Neural progenitor cell (in vitro differentiated cells): Measurements from ENCODE around the gene TMEM178B. TPM values are rescaled to one million over a fixed set of nuclear protein-coding genes. Genes with fewer than 3 reads are reported as not detected.

Experiments
- DNase-seq: peaks from one replicate; pipeline ENCODE4 v3.0.0-alpha.2; 2016; ENCODE audit warnings: low spot score
- H2AFZ ChIP-seq: fragments of 200-600 bp; sonication (generic); replicated peaks from 2 replicates; pipeline ENCODE4 v1.6.1; 2016; ENCODE audit warnings: antibody characterized with exemption
- H3F3A ChIP-seq: fragments of 200-600 bp; sonication (generic); 2 replicates; pipeline ENCODE4 v1.6.1; 2016; ENCODE audit warnings: antibody characterized with exemption, low read depth
- H3K27ac ChIP-seq: fragments of 200-600 bp; sonication (generic); 2 replicates; pipeline ENCODE4 v1.5.1; 2016; ENCODE audit warnings: mild to moderate bottlenecking
- H3K27me3 ChIP-seq: fragments of 200-600 bp; sonication (generic); 2 replicates; pipeline ENCODE4 v1.6.1; 2016; ENCODE audit warnings: mild to moderate bottlenecking, moderate library complexity
- H3K36me3 ChIP-seq: fragments of 200-600 bp; sonication (generic); 2 replicates; pipeline ENCODE4 v1.5.1; 2016
- H3K4me1 ChIP-seq: fragments of 200-600 bp; sonication (generic); 2 replicates; pipeline ENCODE4 v1.6.1; 2016; ENCODE audit warnings: mixed run types
- H3K4me2 ChIP-seq: fragments of 200-600 bp; sonication (generic); 2 replicates; pipeline ENCODE4 v1.6.1; 2016
- H3K4me3 ChIP-seq: fragments of 200-600 bp; sonication (generic); 2 replicates; pipeline ENCODE4 v1.5.1; 2016
- H3K79me2 ChIP-seq: fragments of 200-600 bp; sonication (generic); 2 replicates; pipeline ENCODE4 v1.6.1; 2016; ENCODE audit warnings: low read depth
- H3K9ac ChIP-seq: fragments of 200-600 bp; sonication (generic); 2 replicates; pipeline ENCODE4 v1.6.1; 2016
- H3K9me3 ChIP-seq: fragments of 200-600 bp; sonication (generic); 2 replicates; pipeline ENCODE4 v1.5.1; 2016; ENCODE audit warnings: low read depth
- H4K20me1 ChIP-seq: fragments of 200-600 bp; sonication (generic); 2 replicates; pipeline ENCODE4 v1.6.1; 2016; ENCODE audit warnings: low read depth
- H3K27ac Mint-ChIP-seq: 3 replicates; pipeline ENCODE4 v1.8.0; 2021; ENCODE audit warnings: mixed read lengths
- H3K27me3 Mint-ChIP-seq: 2 replicates; pipeline ENCODE4 v1.8.0; 2022; ENCODE audit warnings: low read depth, mild to moderate bottlenecking, inconsistent platforms, moderate library complexity, mixed read lengths; ENCODE audit not compliant: insufficient read depth
- H3K36me3 Mint-ChIP-seq: 3 replicates; pipeline ENCODE4 v1.8.0; 2021; ENCODE audit warnings: mixed read lengths
- H3K4me1 Mint-ChIP-seq: 3 replicates; pipeline ENCODE4 v1.8.0; 2021; ENCODE audit warnings: mixed read lengths
- H3K4me3 Mint-ChIP-seq: 3 replicates; pipeline ENCODE4 v1.8.0; 2021; ENCODE audit warnings: mild to moderate bottlenecking, moderate library complexity, mixed read lengths
- H3K9me3 Mint-ChIP-seq: 3 replicates; pipeline ENCODE4 v1.8.0; 2020; ENCODE audit warnings: mixed read lengths
- CTCF ChIP-seq: fragments of 200-600 bp; sonication (generic); IDR thresholded peaks from 2 replicates; pipeline ENCODE4 v1.5.1; 2017; ENCODE audit warnings: antibody characterized with exemption, mild to moderate bottlenecking
- EZH2 ChIP-seq: fragments of 200-600 bp; sonication (generic); IDR thresholded peaks from 2 replicates; pipeline ENCODE4 v1.6.1; 2017; ENCODE audit warnings: antibody characterized with exemption, mild to moderate bottlenecking, moderate library complexity
- EZH2phosphoT487 ChIP-seq: fragments of 200-600 bp; sonication (generic); IDR thresholded peaks from 2 replicates; pipeline ENCODE4 v1.6.1; 2017; ENCODE audit warnings: antibody characterized with exemption
- total RNA-seq: library from RNA; depleted of rRNA; stranded (reverse); fragments of >200 nt; gene quantifications from 2 replicates; pipeline ENCODE4 v1.2.3, GENCODE V29; 2015; ENCODE audit warnings: low replicate concordance

Gene TMEM178B
- total RNA-seq, 1 donor from 2014 or later, result 2.9 TPM

- Histone ChIP-seq H3K36me3 (no peaks in the 10 kb centered on the region), H3F3A (no peaks in the 10 kb centered on the region), H3K9ac (no peak overlapping the region), H3K4me2 (peak overlapping the region; percentile 15), H3K27ac (no peak overlapping the region), H3K4me3 (no peak overlapping the region), H3K4me1 (peaks cover 30% of the 10 kb centered on the region), H4K20me1 (no peaks in the 10 kb centered on the region), H3K27me3 (no peaks in the 10 kb centered on the region), H3K79me2 (no peaks in the 10 kb centered on the region), H3K9me3 (no peaks in the 10 kb centered on the region), H2AFZ (no peak overlapping the region)
- Mint-ChIP-seq H3K9me3 (no peaks in the 10 kb centered on the region), H3K4me3 (no peak overlapping the region), H3K4me1 (peaks cover 42% of the 10 kb centered on the region), H3K27ac (no peak overlapping the region), H3K36me3 (no peaks in the 10 kb centered on the region), H3K27me3 (peaks cover 4% of the 10 kb centered on the region)
- TF ChIP-seq EZH2phosphoT487 (no peak), CTCF (no peak)
- no peak for DNase-seq
Observed at GRCh38 chr7:141203177-141203576, 129.3 kb downstream of the TMEM178B start.

- H3K27me3 ChIP-seq, result no peaks in the 10 kb centered on the region
- Mint-ChIP-seq H3K36me3 (no peaks in the 10 kb centered on the region), H3K27ac (no peak overlapping the region), H3K27me3 (peaks cover 4% of the 10 kb centered on the region), H3K4me1 (peaks cover 42% of the 10 kb centered on the region), H3K4me3 (peak overlapping the region; percentile 5), H3K9me3 (no peaks in the 10 kb centered on the region)
- no peak overlapping the region for H3K27ac ChIP-seq
- no peak for TF ChIP-seq EZH2phosphoT487
- no peak for TF ChIP-seq EZH2
- no peak for TF ChIP-seq CTCF
- H3K79me2 ChIP-seq, result no peaks in the 10 kb centered on the region
- H3K36me3 ChIP-seq, result no peaks in the 10 kb centered on the region
- peaks cover 30% of the 10 kb centered on the region for H3K4me1 ChIP-seq
- H3K9me3 ChIP-seq, result no peaks in the 10 kb centered on the region
- H3K4me3 ChIP-seq, result no peak overlapping the region
- no peaks in the 10 kb centered on the region for H4K20me1 ChIP-seq
- peak; percentile 23 for DNase-seq
- no peak overlapping the region for H3K9ac ChIP-seq
- no peak overlapping the region for H2AFZ ChIP-seq
- no peaks in the 10 kb centered on the region for H3F3A ChIP-seq
- peak overlapping the region; percentile 15 for H3K4me2 ChIP-seq
Observed at GRCh38 chr7:141203586-141203985, 129.7 kb downstream of the TMEM178B start.

GRCh38 chr7:141207661-141208060 lies 133.8 kb downstream of the TMEM178B start:
- no peak overlapping the region for H3K27ac Mint-ChIP-seq
- H3K4me3 Mint-ChIP-seq, result no peak overlapping the region
- peaks cover 2% of the 10 kb centered on the region for H3K27me3 Mint-ChIP-seq
- TF ChIP-seq CTCF (no peak), EZH2phosphoT487 (no peak), EZH2 (no peak)
- no peak overlapping the region for H3K4me2 ChIP-seq
- H3K9ac ChIP-seq, result no peak overlapping the region
- no peaks in the 10 kb centered on the region for H3F3A ChIP-seq
- DNase-seq, result no peak
- no peaks in the 10 kb centered on the region for H3K36me3 ChIP-seq
- no peaks in the 10 kb centered on the region for H3K9me3 ChIP-seq
- no peaks in the 10 kb centered on the region for H4K20me1 ChIP-seq
- no peak overlapping the region for H3K27ac ChIP-seq
- no peak overlapping the region for H3K4me3 ChIP-seq
- no peak overlapping the region for H2AFZ ChIP-seq
- H3K4me1 ChIP-seq, result peaks cover 14% of the 10 kb centered on the region
- no peaks in the 10 kb centered on the region for H3K79me2 ChIP-seq
- H3K27me3 ChIP-seq, result no peaks in the 10 kb centered on the region
- no peaks in the 10 kb centered on the region for H3K9me3 Mint-ChIP-seq
- peaks cover 32% of the 10 kb centered on the region for H3K4me1 Mint-ChIP-seq
- H3K36me3 Mint-ChIP-seq, result no peaks in the 10 kb centered on the region

- H3K4me3 Mint-ChIP-seq, result no peak overlapping the region
- H3K9me3 Mint-ChIP-seq, result no peaks in the 10 kb centered on the region
- H3K4me3 ChIP-seq, result no peak overlapping the region
- H3K36me3 Mint-ChIP-seq, result no peaks in the 10 kb centered on the region
- DNase-seq, result no peak
- H3K36me3 ChIP-seq, result no peaks in the 10 kb centered on the region
- H3K27me3 Mint-ChIP-seq, result peaks cover 2% of the 10 kb centered on the region
- H3K4me1 ChIP-seq, result peaks cover 5% of the 10 kb centered on the region
- TF ChIP-seq EZH2 (no peak), CTCF (no peak), EZH2phosphoT487 (no peak)
- no peak overlapping the region for H3K4me2 ChIP-seq
- H2AFZ ChIP-seq, result no peak overlapping the region
- H3K4me1 Mint-ChIP-seq, result peaks cover 24% of the 10 kb centered on the region
- H3F3A ChIP-seq, result no peaks in the 10 kb centered on the region
- H3K27ac Mint-ChIP-seq, result no peak overlapping the region
- no peak overlapping the region for H3K27ac ChIP-seq
- H3K9me3 ChIP-seq, result no peaks in the 10 kb centered on the region
- H3K27me3 ChIP-seq, result no peaks in the 10 kb centered on the region
- no peaks in the 10 kb centered on the region for H4K20me1 ChIP-seq
- no peaks in the 10 kb centered on the region for H3K79me2 ChIP-seq
- H3K9ac ChIP-seq, result no peak overlapping the region
Observed at GRCh38 chr7:141208539-141208938, 134.7 kb downstream of the TMEM178B start.
